NCI-H2171 (cell line): ENCODE results near the gene TADA3.
A peak's percentile ranks its signal among the peaks of the same experiment; 100 is the strongest.
"Not testable (repeated sequence)": the region's sequence is repeated elsewhere in the genome, so short reads cannot be mapped to it uniquely, and the experiment has no call there.

Experiments used
- DNase-seq: peaks from one replicate; lab custom pipeline; 2025; lab: John Stamatoyannopoulos, UW

Gene TADA3

DNA sequence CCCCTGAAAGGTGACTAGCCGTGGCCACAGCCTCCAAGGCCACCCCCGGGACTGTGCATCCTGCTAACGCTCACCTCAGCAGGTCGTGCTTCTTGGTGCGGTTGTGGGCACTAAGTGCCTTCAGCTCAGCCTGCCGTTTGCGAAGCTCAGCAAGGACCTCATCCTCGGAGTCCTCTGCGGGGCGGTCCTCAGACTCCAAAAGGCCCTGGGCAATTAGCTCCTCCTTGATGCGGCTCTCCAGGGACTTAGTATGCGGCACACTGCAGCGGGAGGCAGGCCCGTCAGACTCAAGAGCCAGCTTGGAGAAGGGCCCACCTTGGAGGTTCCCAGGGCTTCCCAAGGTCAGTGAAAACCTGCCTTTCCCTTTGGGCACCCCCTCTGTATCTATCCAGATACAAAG, 8.3 kb downstream of the TADA3 start:
- DNase-seq: no peak

GRCh38 chr3:9782770-9783169, 9.5 kb downstream of the TADA3 start:
- no peak for DNase-seq

DNA sequence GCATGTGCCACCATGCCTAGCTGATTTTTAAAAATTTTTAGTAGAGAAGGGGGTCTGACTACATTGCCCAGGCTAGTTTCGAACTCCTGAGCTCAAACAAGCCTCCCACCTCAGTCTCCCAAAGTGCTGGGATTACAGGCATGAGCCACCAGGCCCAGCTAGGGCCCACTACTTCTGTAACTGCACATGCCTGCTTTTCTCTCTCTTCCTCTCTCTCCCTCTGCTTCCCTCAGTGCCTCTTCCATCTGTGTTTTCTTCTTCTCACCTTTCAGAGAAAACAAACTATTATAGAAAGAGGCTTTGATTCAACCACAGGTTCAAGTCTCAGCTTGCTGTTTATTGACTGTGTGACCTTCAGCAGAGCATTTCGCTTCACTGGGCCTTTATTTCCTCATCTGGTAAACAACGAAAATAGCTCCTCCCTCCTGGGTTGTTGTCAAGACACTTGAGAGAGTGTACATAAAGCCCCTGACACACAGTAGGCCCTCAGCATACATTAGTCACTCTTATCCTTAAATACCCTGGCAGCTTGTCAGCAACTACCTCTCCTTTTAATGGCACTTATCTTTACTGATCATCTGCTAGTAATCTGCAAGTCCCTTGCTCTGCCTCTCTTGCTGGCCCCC, 10.2 kb downstream of the TADA3 start:
- DNase-seq: peak; percentile 41

DNA sequence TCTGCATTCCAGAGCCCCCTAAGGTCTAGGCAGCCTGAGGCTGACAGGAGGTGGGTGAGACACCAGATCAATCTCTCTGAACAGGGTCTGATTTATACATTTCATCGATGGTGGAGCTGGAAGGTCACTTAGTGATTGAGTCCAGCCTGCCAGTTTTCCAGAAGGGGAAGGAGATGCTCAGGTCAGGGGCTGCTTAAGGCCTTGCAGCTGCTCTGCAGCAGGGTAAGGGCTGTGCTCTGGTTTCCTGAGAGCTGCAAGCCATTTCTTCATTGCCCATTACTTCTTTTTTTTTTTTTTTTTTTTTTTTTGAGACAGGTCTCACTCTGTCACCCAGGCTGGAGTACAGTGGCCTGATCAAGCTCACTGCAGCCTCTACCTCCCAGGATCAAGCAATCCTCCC, 10.7 kb downstream of the TADA3 start:
- DNase-seq: no peak

DNA sequence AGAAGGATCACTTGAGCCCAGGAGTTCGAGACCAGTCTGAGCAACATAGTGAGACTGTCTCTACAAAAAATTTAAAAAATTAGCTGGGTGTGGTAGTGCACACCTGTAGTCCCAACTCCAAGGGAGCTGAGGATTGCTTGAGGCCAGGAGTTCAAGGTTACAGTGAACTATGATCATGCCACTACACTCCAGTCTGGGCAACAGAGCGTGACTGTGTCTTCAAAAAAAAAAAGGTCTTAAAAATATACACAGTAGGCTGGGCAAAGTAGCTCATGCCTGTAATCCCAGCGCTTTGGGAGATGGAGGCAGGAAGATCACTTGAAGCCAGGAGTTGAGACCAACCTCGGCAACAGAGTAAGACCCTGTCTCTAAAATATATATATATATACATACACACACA, 11.4 kb downstream of the TADA3 start:
- no peak for DNase-seq

DNA sequence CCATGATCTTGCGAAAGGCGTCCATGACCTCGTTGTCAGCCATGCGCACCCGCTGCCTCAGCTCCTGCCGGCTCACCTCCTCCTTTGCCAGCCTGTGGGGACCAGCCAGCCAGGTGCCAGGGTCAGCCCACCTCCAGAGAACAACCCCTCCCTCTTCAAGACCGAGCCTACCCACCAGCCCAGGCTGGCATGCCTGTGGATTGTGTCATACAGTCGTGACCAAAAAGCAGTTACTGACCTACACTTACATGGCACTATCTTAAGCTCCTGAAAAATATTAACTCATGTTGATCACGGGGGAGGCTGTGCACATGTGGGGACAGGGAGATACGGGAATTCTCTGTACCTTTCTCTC, 11.8 kb downstream of the TADA3 start:
- DNase-seq: no peak

DNA sequence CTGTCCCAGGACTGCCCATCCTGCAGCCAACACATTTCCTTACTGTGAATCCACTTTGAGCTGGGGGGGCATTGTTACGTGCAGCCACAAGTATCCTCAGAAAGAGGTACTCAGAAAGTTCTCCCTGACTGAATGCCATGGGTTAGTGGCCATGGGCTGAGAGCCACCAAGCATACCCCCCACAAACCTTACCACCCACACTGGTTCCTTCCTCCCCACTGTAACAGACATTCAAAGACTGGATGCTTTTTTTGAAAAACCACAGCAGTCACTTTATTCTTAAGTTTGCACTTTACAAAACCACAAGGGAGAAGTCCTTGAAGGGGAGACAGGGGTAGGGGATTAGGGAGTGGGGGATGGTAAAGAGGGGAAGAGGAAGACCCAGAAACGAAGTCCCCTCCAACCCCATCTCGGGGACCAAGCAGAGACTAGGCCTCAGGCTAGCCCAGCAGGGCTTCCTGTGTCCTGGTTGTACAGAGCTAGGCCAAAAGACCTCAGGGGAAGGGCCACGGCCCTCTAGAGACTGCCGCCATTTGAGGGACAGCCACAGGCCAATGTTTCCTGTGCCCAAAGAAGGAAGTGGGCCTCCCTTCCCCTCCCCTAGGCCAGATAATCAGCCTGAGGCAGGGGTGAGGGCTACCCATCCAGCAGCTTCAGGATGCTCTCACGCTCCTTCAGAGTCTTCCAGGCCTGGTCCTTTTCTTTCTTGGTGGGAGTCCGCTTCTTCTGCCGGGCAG, 12.4 kb downstream of the TADA3 start:
- no peak for DNase-seq

GRCh38 chr3:9779075-9779593, 13.1 kb downstream of the TADA3 start:
- no peak for DNase-seq

GRCh38 chr3:9778143-9779074, 13.9 kb downstream of the TADA3 start:
- DNase-seq: no peak

- no peak for DNase-seq
Measured at GRCh38 chr3:9777694-9778021, 14.6 kb downstream of the TADA3 start.

DNA sequence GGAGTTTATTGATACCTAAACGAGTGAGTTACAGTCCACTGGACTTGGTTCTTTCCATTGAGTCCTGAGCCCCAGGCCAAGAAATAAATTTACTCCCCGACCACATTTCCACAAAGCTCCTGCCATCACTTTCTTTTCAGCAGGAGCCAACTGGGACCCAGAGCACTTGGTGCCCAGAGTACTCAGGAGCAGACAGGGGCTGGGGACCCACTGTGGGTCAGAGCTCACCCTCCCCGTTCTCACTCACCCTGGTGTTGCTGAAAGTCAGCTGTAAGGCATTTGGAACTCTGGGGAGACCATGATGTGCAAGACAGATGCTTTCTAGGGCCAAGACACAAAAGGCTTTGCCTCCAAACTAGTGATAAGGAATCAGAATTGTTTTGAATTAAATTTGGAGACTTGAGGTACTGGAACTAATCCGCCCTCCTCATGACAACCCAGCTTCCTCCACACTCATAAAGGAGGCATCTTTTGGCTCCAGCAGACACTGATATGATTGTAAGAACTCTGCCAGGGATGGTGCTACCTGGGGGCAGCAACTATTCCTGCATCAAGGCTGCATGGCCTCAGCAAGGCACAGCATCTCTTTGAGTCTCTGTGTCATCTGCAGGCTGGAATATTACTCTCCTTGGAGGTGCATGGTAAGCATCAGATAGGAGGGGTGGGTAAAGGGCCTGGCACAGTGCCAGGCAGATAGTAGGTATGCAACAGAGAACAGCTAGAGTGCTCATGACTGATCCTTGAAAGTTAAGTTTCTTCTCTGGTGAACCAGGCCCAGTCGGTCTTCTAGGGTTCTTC, 15.2 kb downstream of the TADA3 start:
- no peak for DNase-seq

GRCh38 chr3:9771007-9771406, 21.3 kb downstream of the TADA3 start:
- DNase-seq: not testable (repeated sequence)

GRCh38 chr3:9770276-9770812, 21.9 kb downstream of the TADA3 start:
- no peak for DNase-seq

- DNase-seq: peak; percentile 25
Measured at GRCh38 chr3:9769426-9770275, 22.6 kb downstream of the TADA3 start, which contains the start of gene CAMK1. CAMK1 (minus strand) TSS chr3:9769947; CDS start chr3:9767749, 2,198 bp downstream.

GRCh38 chr3:9769012-9769411, 23.3 kb downstream of the TADA3 start:
- DNase-seq: no peak

GRCh38 chr3:9768141-9768775, 24.0 kb downstream of the TADA3 start:
- DNase-seq: no peak

DNA sequence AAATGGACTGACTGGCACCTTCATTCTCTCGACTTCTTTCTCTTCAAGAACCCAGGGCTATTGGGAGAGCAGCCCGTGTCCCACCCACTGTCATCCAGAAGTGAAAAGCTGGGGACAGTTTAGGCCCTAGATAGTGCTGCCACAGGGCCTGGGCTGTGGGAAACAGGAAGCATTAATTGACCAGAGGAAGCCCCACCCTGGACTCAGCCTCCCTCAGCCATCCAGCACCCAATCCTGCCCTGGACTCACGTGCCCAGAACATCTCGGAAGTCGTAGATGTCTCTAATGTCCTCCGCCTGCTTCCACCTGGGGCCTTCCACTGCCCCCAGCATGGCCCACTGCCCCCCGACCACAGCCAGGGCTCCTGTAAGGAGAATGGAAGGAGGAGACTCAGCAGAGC, 24.9 kb downstream of the TADA3 start:
- no peak for DNase-seq

DNA sequence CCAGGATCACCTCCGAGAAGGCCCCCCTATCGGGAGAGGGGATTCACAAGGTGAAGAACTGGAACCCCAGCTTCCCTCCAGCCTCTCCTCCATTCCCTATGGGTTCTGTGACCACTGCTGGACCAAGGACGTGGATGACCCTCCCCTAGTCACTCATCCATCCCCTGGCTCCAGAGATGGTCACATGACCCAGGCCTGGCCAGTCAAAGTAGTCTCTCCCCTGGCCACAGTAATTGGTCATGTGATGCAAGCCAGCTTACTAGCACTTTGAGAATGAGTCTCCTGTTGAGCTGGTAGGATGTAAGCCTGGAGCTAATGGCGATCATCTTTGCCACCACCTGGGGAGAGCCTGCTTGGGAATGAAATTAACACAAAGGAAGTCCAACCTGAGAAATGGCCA, 26.4 kb downstream of the TADA3 start:
- DNase-seq: no peak

DNA sequence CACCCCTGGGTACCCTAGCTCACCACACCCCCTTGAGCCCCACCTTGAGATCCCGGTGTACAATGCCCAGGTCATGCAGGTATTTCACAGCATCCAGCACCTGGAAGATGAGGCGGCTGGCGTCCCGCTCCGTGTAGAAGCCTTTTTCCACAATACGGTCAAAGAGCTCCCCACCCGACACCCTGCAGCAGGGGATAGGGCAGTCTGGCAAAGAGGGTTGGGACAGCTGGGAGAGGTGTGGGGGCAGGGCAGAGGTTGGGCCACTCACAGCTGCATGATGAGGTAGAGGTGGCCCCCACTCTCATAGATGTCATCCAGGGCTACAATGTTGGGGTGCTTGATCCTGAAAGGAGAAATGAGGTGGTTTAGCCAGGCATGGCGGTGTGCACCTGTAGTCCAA, 29.4 kb downstream of the TADA3 start:
- DNase-seq: no peak

DNA sequence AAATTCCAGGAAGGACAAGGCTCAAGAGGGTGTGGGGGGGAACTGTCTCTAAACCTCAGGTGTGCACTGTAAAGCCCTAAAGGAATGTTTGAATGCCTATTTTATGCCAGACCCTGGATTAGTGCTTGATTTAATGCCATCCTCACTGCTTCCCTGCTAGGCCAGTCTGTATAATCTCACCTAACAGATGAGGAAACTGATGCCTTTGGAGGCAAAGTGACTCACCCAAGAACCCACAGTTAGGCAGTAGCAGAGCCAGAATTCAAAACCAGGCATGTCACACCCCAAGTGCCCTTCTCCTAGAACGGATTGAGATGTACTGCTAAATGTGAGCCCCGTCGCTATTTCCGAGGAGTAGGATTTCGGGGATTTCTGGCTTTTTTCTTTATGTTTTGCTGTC, 30.4 kb downstream of the TADA3 start:
- no peak for DNase-seq
